ENCODE results near the gene SLC41A1. TPM values are rescaled to one million over a fixed set of nuclear protein-coding genes. Genes with fewer than 3 reads are reported as not detected.
A peak's percentile ranks its signal among the peaks of the same experiment; 100 is the strongest.

SLC41A1 gene
- total RNA-seq, 1 experiment from 2014 or later: 49.7 TPM

DNA sequence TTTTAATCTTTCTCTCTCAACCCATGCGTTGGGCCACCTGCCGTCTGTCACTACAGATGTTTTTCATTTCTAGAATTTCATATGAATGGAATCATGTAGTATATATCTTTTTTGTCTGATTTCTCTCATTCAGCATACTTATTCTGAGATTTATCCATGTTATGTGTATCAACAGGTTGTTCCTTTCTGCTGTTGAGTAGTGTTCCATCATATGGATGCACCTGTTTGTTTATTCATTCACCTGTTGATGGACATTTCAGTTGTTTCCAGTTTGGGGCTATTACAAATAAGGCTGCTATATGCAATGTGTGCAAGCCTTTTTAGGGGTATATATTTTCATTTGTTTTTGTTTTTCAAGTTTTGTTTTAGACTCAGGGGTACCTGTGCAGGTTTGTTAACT is 9.4 kb upstream of the SLC41A1 start:
- H3K27me3 Mint-ChIP-seq (ENCODE audit: insufficient read depth, unreplicated experiment): peaks cover 19% of the 10 kb centered on the region

DNA sequence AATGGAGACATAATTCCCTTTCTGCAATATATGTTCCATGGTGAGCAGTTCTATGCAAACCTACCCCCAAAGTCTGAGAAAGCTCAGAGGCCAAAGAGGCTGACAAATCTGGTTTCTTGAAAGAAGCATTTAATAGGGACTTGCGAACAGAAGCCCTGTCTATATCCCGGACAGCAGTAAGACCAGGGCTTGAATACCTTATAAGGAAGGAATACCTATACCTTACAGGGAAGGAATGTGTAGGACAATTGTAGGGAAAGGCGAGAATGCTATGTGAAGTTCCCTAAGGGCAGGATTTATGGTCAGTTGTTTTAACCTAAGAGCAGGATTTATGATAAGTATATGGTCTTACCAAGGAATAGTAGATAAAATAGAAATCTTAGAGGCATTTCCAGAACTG is 5.0 kb upstream of the SLC41A1 start:
- POLR2A ChIA-PET: interaction anchor here (0.5 to 1.2 kb wide), 2 partner anchors 7 to 1407 kb away, joined by 3 read pairs; no protein-coding TSS in a partner anchor
- Mint-ChIP-seq H3K4me3 (ENCODE audit: unreplicated experiment) (no peak overlapping the region), H3K36me3 (ENCODE audit: insufficient read depth, unreplicated experiment) (no peaks in the 10 kb centered on the region), H3K27ac (ENCODE audit: low read depth, unreplicated experiment) (no peak overlapping the region), H3K4me1 (ENCODE audit: insufficient read depth, unreplicated experiment) (peaks cover 13% of the 10 kb centered on the region), H3K9me3 (ENCODE audit: unreplicated experiment) (no peaks in the 10 kb centered on the region), H3K27me3 (ENCODE audit: insufficient read depth, unreplicated experiment) (no peaks in the 10 kb centered on the region)
- no peak for DNase-seq (ENCODE audit: unreplicated experiment)
- no TSS peak for BruUV-seq (replicated peaks)
- TF ChIP-seq, protein P1, sequence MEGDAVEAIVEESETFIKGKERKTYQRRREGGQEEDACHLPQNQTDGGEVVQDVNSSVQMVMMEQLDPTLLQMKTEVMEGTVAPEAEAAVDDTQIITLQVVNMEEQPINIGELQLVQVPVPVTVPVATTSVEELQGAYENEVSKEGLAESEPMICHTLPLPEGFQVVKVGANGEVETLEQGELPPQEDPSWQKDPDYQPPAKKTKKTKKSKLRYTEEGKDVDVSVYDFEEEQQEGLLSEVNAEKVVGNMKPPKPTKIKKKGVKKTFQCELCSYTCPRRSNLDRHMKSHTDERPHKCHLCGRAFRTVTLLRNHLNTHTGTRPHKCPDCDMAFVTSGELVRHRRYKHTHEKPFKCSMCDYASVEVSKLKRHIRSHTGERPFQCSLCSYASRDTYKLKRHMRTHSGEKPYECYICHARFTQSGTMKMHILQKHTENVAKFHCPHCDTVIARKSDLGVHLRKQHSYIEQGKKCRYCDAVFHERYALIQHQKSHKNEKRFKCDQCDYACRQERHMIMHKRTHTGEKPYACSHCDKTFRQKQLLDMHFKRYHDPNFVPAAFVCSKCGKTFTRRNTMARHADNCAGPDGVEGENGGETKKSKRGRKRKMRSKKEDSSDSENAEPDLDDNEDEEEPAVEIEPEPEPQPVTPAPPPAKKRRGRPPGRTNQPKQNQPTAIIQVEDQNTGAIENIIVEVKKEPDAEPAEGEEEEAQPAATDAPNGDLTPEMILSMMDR (IDR thresholded peaks at IDR 0.05; ENCODE audit: unreplicated experiment): no peak
- intact Hi-C loops (cut with micrococcal nuclease): no loop called here
- CTCF ChIA-PET: interaction anchor here (0.6 to 1.0 kb wide), 3 partner anchors 21 to 203 kb away, joined by 3 to 5 read pairs (median 3); no protein-coding TSS in a partner anchor

More for the DNA sequence above, 9.4 kb upstream of the SLC41A1 start:
- BruUV-seq (replicated peaks): no TSS peak
- Mint-ChIP-seq H3K27ac (ENCODE audit: low read depth, unreplicated experiment) (no peak overlapping the region), H3K4me3 (ENCODE audit: unreplicated experiment) (no peak overlapping the region), H3K36me3 (ENCODE audit: insufficient read depth, unreplicated experiment) (no peaks in the 10 kb centered on the region), H3K9me3 (ENCODE audit: unreplicated experiment) (no peaks in the 10 kb centered on the region), H3K4me1 (ENCODE audit: insufficient read depth, unreplicated experiment) (no peaks in the 10 kb centered on the region)
- intact Hi-C loops (cut with micrococcal nuclease): no loop called here
- CTCF ChIA-PET: no interaction called here
- POLR2A ChIA-PET: interaction anchor here (0.5 kb wide), 1 partner anchor 84 kb away, joined by 3 read pairs; no protein-coding TSS in a partner anchor
- TF ChIP-seq, protein P1 (IDR thresholded peaks at IDR 0.05; ENCODE audit: unreplicated experiment): no peak
- DNase-seq (ENCODE audit: unreplicated experiment): no peak

DNA sequence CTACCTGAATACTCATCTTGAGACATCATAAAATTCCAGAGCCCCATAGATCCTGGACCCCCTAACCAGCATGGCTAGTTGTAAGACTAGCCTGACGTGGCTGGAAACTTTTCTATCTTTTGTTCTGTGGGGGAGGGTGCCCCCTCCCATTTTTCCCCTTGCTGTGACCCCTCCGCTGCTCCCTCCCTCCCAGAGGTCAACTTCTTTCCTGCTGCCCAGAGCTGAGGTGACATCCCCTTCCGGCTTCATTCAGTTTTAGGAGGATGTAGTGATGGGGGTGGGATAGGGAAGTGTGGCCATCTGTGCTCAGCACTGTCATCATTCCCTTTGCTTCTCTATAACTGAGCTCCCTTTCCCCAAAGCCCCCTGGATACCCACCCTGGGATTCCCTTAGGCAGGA is 4.4 kb upstream of the SLC41A1 start:
- intact Hi-C loops (cut with micrococcal nuclease): no loop called here
- CTCF ChIA-PET: interaction anchor here (0.6 to 1.8 kb wide), 6 partner anchors 21 to 202 kb away, joined by 3 to 8 read pairs (median 4); no protein-coding TSS in a partner anchor

DNA sequence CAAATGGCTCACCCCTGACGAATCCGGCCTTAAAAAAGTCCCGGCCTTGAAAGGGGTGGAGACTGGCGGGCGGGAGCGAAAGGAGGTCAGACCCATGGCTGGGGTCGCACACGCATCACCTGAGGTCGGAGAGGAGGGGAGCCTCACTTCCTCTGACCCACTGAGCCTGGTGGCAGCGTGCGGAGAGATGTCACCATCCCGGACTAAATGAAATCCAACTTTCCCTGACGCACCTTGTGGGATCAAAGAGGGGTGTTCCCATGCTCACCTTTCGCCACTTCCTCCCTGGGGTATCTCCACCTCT is 709 bp upstream of the SLC41A1 start:
- peaks cover 42% of the 10 kb centered on the region for H3K4me1 Mint-ChIP-seq (ENCODE audit: insufficient read depth, unreplicated experiment)
- DNase-seq (ENCODE audit: unreplicated experiment): peak; percentile 83
- no peaks in the 10 kb centered on the region for H3K27me3 Mint-ChIP-seq (ENCODE audit: insufficient read depth, unreplicated experiment)
- peaks cover 7% of the 10 kb centered on the region for H3K36me3 Mint-ChIP-seq (ENCODE audit: insufficient read depth, unreplicated experiment)
- no TSS peak for BruUV-seq (replicated peaks)
- intact Hi-C loops (cut with micrococcal nuclease): loop anchor here (1.0 to 5.0 kb wide), 2 partner anchors 66 to 94 kb away; no protein-coding TSS in a partner anchor
- CTCF ChIA-PET: interaction anchor here (0.6 to 4.8 kb wide), 5 partner anchors 13 to 156 kb away, joined by 3 to 41 read pairs (median 5); no protein-coding TSS in a partner anchor
- H3K27ac Mint-ChIP-seq (ENCODE audit: low read depth, unreplicated experiment): peak overlapping the region; percentile 40
- peak overlapping the region; percentile 87 for H3K4me3 Mint-ChIP-seq (ENCODE audit: unreplicated experiment)
- TF ChIP-seq, protein P1 (IDR thresholded peaks at IDR 0.05; ENCODE audit: unreplicated experiment): no peak
- POLR2A ChIA-PET: interaction anchor here (0.9 to 5.1 kb wide), 8 partner anchors 9 to 181 kb away, joined by 3 to 32 read pairs (median 5); partner anchors contain the start of genes ELK4, NUCKS1 and RAB29
- no peaks in the 10 kb centered on the region for H3K9me3 Mint-ChIP-seq (ENCODE audit: unreplicated experiment)

More for the DNA sequence above, 4.4 kb upstream of the SLC41A1 start:
- TF ChIP-seq, protein P1 (IDR thresholded peaks at IDR 0.05; ENCODE audit: unreplicated experiment): no peak
- H3K27ac Mint-ChIP-seq (ENCODE audit: low read depth, unreplicated experiment): no peak overlapping the region
- H3K36me3 Mint-ChIP-seq (ENCODE audit: insufficient read depth, unreplicated experiment): no peaks in the 10 kb centered on the region
- DNase-seq (ENCODE audit: unreplicated experiment): no peak
- H3K4me1 Mint-ChIP-seq (ENCODE audit: insufficient read depth, unreplicated experiment): peaks cover 15% of the 10 kb centered on the region
- no peaks in the 10 kb centered on the region for H3K27me3 Mint-ChIP-seq (ENCODE audit: insufficient read depth, unreplicated experiment)
- no peak overlapping the region for H3K4me3 Mint-ChIP-seq (ENCODE audit: unreplicated experiment)
- no peaks in the 10 kb centered on the region for H3K9me3 Mint-ChIP-seq (ENCODE audit: unreplicated experiment)
- no TSS peak for BruUV-seq (replicated peaks)
- POLR2A ChIA-PET: interaction anchor here (0.7 to 1.2 kb wide), 2 partner anchors 8 to 114 kb away, joined by 3 read pairs; no protein-coding TSS in a partner anchor
